KMS-11 (cell line): Measurements from ENCODE around the gene GPLD1.

Source experiments
- H2AFZ ChIP-seq: fragments of 200-600 bp; sonication (generic); 2 replicates; pipeline ENCODE4 v1.6.1; 2016; ENCODE audit warnings: antibody characterized with exemption, mixed run types, low read depth
- H3K27ac ChIP-seq: fragments of 200-600 bp; sonication (generic); 2 replicates; pipeline ENCODE4 v1.6.1; 2016; ENCODE audit warnings: mild to moderate bottlenecking, mixed run types
- H3K27me3 ChIP-seq: fragments of 200-600 bp; sonication (generic); 2 replicates; pipeline ENCODE4 v1.6.1; 2017; ENCODE audit warnings: mild to moderate bottlenecking, low read depth, mixed run types, moderate library complexity; ENCODE audit not compliant: insufficient read depth
- H3K36me3 ChIP-seq: fragments of 200-600 bp; sonication (generic); 2 replicates; pipeline ENCODE4 v1.6.1; 2017; ENCODE audit warnings: mild to moderate bottlenecking, mixed run types; ENCODE audit not compliant: insufficient read depth
- H3K4me1 ChIP-seq: fragments of 200-600 bp; sonication (generic); 2 replicates; pipeline ENCODE4 v1.6.1; 2016; ENCODE audit warnings: mild to moderate bottlenecking, low read depth, mixed run types; ENCODE audit not compliant: poor library complexity, severe bottlenecking
- H3K4me2 ChIP-seq: fragments of 200-600 bp; sonication (generic); 2 replicates; pipeline ENCODE4 v1.7.0; 2016; ENCODE audit warnings: mild to moderate bottlenecking, mixed run types
- H3K4me3 ChIP-seq: fragments of 200-600 bp; sonication (generic); IDR thresholded peaks from 2 replicates; pipeline ENCODE4 v1.6.1; 2017; ENCODE audit warnings: low read depth, low read length, mixed read lengths; ENCODE audit not compliant: insufficient read depth
- H3K79me2 ChIP-seq: fragments of 200-600 bp; sonication (generic); 2 replicates; pipeline ENCODE4 v1.6.1; 2016; ENCODE audit warnings: low read depth, mixed run types; ENCODE audit not compliant: insufficient read depth
- H3K9ac ChIP-seq: fragments of 200-600 bp; sonication (generic); 2 replicates; pipeline ENCODE4 v1.6.1; 2016; ENCODE audit warnings: mild to moderate bottlenecking, mixed run types
- H4K20me1 ChIP-seq: fragments of 200-600 bp; sonication (generic); 2 replicates; pipeline ENCODE4 v1.6.1; 2016; ENCODE audit warnings: mild to moderate bottlenecking, mixed run types; ENCODE audit not compliant: insufficient read depth
- CTCF ChIP-seq: fragments of 200-600 bp; sonication (generic); conservative IDR thresholded peaks from 2 replicates; pipeline ENCODE4 v1.6.1; 2017; ENCODE audit warnings: low read depth, mild to moderate bottlenecking, antibody characterized with exemption, low read length, moderate library complexity, mixed read lengths

Gene GPLD1

GRCh38 chr6:24494821-24495795 lies 5.7 kb upstream of the GPLD1 start, which contains the start of gene ALDH5A1:
Gene ALDH5A1, plus strand, starts transcription at chr6:24494969. Its CDS starts 28 bp downstream, at chr6:24494997.
- H3K27ac ChIP-seq: peak within 1 kb of the TSS; percentile 67
- no peak for TF ChIP-seq CTCF

GRCh38 chr6:24493945-24494820 lies 4.8 kb upstream of the GPLD1 start:
- Histone ChIP-seq H3K27me3 (no peaks in the 10 kb centered on the region), H3K79me2 (no peaks in the 10 kb centered on the region), H2AFZ (peak overlapping the region; percentile 98), H3K9ac (peak overlapping the region; percentile 63), H3K4me1 (peaks cover 18% of the 10 kb centered on the region), H3K4me2 (peak overlapping the region; percentile 98), H4K20me1 (no peaks in the 10 kb centered on the region), H3K27ac (peak overlapping the region; percentile 67), H3K4me3 (no peak overlapping the region), H3K36me3 (no peaks in the 10 kb centered on the region)
- no peak for TF ChIP-seq CTCF

More at GRCh38 chr6:24494821-24495795, 5.7 kb upstream of the GPLD1 start, which contains the start of gene ALDH5A1:
- Histone ChIP-seq H3K27me3 (no peaks in the 10 kb centered on the region), H4K20me1 (no peaks in the 10 kb centered on the region), H3K4me2 (peak within 1 kb of the TSS; percentile 98), H3K36me3 (no peaks in the 10 kb centered on the region), H3K9ac (peak within 1 kb of the TSS; percentile 63), H3K79me2 (no peaks in the 10 kb centered on the region), H3K4me3 (no peak within 1 kb of the TSS), H3K4me1 (peaks cover 18% of the 10 kb centered on the region), H2AFZ (peak within 1 kb of the TSS; percentile 98)

GRCh38 chr6:24492475-24492874 lies 3.1 kb upstream of the GPLD1 start:
- H3K27ac ChIP-seq: no peak overlapping the region
- peaks cover 18% of the 10 kb centered on the region for H3K4me1 ChIP-seq
- H2AFZ ChIP-seq: no peak overlapping the region
- H3K79me2 ChIP-seq: no peaks in the 10 kb centered on the region
- no peak overlapping the region for H3K9ac ChIP-seq
- no peaks in the 10 kb centered on the region for H4K20me1 ChIP-seq
- no peak for TF ChIP-seq CTCF
- H3K27me3 ChIP-seq: no peaks in the 10 kb centered on the region
- no peak overlapping the region for H3K4me2 ChIP-seq
- H3K36me3 ChIP-seq: no peaks in the 10 kb centered on the region
- no peak overlapping the region for H3K4me3 ChIP-seq

GRCh38 chr6:24490948-24491347 lies 1.6 kb upstream of the GPLD1 start:
- no peaks in the 10 kb centered on the region for H3K27me3 ChIP-seq
- TF ChIP-seq CTCF: no peak
- no peaks in the 10 kb centered on the region for H3K36me3 ChIP-seq
- H4K20me1 ChIP-seq: no peaks in the 10 kb centered on the region
- H3K27ac ChIP-seq: no peak overlapping the region
- H3K79me2 ChIP-seq: no peaks in the 10 kb centered on the region
- peaks cover 17% of the 10 kb centered on the region for H3K4me1 ChIP-seq
- no peak overlapping the region for H3K4me2 ChIP-seq
- H3K4me3 ChIP-seq: no peak overlapping the region
- no peak overlapping the region for H2AFZ ChIP-seq
- H3K9ac ChIP-seq: no peak overlapping the region
